GM18498 (cell line): ENCODE results near the gene TLL2.

Experiments used
- ATAC-seq: cut with Tn5 transposase; IDR thresholded peaks from one replicate; pipeline ENCODE4 v1.9.1; 2021; ENCODE audit warnings: mild to moderate bottlenecking, moderate library complexity; ENCODE audit not compliant: unreplicated experiment

TLL2 gene

GRCh38 chr10:96431211-96431970 is 82.3 kb downstream of the TLL2 start:
- ATAC-seq, result no peak

GRCh38 chr10:96427291-96427690 is 86.4 kb downstream of the TLL2 start:
- ATAC-seq, result no peak

GRCh38 chr10:96422525-96422924 is 91.2 kb downstream of the TLL2 start:
- no peak for ATAC-seq

GRCh38 chr10:96421995-96422394 is 91.7 kb downstream of the TLL2 start:
- ATAC-seq, result no peak

- ATAC-seq, result no peak
These were observed 93.3 kb downstream of the TLL2 start for GRCh38 chr10:96420228-96421009.

GRCh38 chr10:96419351-96419750 is 94.4 kb downstream of the TLL2 start:
- no peak for ATAC-seq

- ATAC-seq, result no peak
These were observed 95.1 kb downstream of the TLL2 start for GRCh38 chr10:96418582-96418981.

GRCh38 chr10:96417441-96417840 is 96.3 kb downstream of the TLL2 start:
- ATAC-seq, result no peak

- ATAC-seq, result no peak
These were observed 97.1 kb downstream of the TLL2 start for GRCh38 chr10:96416643-96417042.

- ATAC-seq, result no peak
These were observed 97.7 kb downstream of the TLL2 start for GRCh38 chr10:96415891-96416554.

GRCh38 chr10:96415150-96415890 is 98.4 kb downstream of the TLL2 start:
- ATAC-seq, result no peak

GRCh38 chr10:96414303-96414702 is 99.4 kb downstream of the TLL2 start:
- ATAC-seq, result no peak

- no peak for ATAC-seq
These were observed 100.5 kb downstream of the TLL2 start for GRCh38 chr10:96413151-96413787.

- ATAC-seq, result no peak
These were observed 101.9 kb downstream of the TLL2 start for GRCh38 chr10:96411716-96412320.

GRCh38 chr10:96410296-96410695 is 103.4 kb downstream of the TLL2 start:
- no peak for ATAC-seq

GRCh38 chr10:96408201-96408600 is 105.5 kb downstream of the TLL2 start:
- ATAC-seq, result no peak

GRCh38 chr10:96407560-96408069 is 106.1 kb downstream of the TLL2 start:
- no peak for ATAC-seq

GRCh38 chr10:96406091-96406490 is 107.6 kb downstream of the TLL2 start:
- no peak for ATAC-seq

- ATAC-seq, result no peak
These were observed 111.1 kb downstream of the TLL2 start for GRCh38 chr10:96402417-96403305.
